AG09309 (cell line): Measurements from ENCODE around the gene ZNF416.

Experiments
- DNase-seq: peaks from one replicate; pipeline ENCODE4 v3.0.0-alpha.2; 2010; ENCODE audit warnings: low read depth
- H3K4me3 ChIP-seq: 2 replicates; pipeline ENCODE4 v1.5.1; 2011; ENCODE audit warnings: mild to moderate bottlenecking, low read depth, low read length, moderate library complexity; ENCODE audit not compliant: control insufficient read depth
- TF ChIP-seq, protein P1 (sequence below): IDR thresholded peaks from 2 replicates; pipeline ENCODE4 v1.5.1; 2011; ENCODE audit warnings: mild to moderate bottlenecking, low read depth, low read length, inconsistent platforms; ENCODE audit not compliant: insufficient read depth, control insufficient read depth; ENCODE audit errors: missing control alignments

Gene ZNF416

DNA sequence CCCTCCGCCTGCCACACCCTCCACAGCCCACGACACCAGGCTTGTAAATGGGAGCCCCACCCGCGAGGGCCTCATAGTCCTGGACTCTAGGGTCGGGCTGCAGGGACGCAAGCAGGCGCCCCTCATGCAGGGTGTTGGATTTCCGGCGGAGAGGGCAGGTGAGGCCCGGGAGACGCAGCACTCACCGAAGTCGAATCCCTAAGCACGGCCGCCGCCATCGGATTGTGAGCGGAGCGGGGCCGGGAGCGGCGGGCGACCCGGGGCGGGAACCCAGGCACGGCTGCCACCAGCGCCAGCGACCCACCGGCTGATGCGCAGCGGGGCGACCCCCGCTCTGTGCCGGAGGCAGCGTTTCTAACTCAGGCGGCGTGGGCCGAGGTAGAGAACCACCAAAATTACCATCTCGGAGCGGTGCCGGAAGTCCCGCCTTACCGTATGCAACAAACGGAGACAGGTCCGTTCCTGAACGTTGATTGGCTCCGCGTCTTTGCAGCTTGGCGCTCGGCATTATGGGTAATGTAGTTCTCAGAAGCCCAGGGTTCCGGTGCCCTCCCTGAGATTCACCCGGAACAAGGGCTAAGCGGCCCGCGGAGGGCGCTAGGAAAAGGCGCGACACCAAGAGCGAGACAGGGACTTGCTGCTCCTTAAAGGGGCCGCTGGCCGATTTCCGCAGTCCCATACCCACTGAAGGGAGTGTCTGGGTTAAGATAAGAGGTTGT is at the start of gene ZNF416:
Gene ZNF416, minus strand, starts transcription at position 425 of the 719 bp plus-strand sequence. Its CDS starts 207 bp downstream, at position 218.
- TF ChIP-seq, protein P1, sequence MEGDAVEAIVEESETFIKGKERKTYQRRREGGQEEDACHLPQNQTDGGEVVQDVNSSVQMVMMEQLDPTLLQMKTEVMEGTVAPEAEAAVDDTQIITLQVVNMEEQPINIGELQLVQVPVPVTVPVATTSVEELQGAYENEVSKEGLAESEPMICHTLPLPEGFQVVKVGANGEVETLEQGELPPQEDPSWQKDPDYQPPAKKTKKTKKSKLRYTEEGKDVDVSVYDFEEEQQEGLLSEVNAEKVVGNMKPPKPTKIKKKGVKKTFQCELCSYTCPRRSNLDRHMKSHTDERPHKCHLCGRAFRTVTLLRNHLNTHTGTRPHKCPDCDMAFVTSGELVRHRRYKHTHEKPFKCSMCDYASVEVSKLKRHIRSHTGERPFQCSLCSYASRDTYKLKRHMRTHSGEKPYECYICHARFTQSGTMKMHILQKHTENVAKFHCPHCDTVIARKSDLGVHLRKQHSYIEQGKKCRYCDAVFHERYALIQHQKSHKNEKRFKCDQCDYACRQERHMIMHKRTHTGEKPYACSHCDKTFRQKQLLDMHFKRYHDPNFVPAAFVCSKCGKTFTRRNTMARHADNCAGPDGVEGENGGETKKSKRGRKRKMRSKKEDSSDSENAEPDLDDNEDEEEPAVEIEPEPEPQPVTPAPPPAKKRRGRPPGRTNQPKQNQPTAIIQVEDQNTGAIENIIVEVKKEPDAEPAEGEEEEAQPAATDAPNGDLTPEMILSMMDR = peak; percentile 22
- peak; percentile 96 for DNase-seq
- peak within 1 kb of the TSS; percentile 91 for H3K4me3 ChIP-seq

DNA sequence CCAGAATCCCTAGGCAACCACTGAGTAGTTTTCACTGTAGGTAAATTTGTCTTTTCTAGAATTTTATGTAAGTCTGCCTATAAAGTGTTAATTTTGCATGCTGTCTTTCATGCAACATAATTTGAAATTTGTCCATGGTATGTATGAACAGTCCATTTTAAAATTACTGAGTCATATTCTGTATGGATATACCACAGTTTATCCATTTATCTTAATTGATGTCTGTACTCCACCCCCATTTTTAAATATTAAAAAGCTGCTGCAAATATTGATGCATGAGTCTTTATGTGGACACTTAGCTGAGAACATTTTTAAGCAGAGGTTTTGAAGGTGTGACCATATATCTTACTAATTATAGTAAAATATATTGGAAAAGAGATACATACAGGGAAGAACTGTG is 44.4 kb upstream of the ZNF416 start:
- DNase-seq = no peak
- no peak overlapping the region for H3K4me3 ChIP-seq
- TF ChIP-seq, protein P1 = no peak

DNA sequence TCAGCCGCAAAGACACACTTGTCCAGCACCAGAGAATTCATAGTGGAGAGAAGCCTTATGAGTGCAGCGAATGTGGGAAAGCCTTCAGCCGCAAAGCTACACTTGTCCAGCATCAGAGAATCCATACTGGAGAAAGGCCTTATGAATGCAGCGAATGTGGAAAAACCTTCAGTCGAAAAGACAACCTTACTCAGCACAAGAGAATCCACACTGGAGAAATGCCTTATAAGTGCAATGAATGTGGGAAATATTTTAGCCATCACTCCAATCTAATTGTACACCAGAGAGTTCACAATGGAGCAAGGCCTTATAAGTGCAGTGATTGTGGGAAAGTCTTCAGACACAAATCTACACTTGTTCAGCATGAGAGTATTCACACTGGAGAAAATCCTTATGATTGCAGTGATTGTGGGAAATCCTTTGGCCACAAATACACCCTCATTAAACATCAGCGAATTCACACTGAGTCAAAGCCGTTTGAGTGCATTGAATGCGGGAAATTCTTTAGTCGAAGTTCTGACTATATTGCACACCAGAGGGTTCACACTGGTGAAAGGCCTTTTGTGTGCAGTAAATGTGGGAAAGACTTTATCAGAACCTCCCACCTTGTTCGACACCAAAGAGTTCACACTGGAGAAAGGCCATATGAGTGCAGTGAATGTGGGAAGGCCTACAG is 42.1 kb upstream of the ZNF416 start:
- no peak for DNase-seq
- TF ChIP-seq, protein P1 = no peak
- H3K4me3 ChIP-seq = no peak overlapping the region

DNA sequence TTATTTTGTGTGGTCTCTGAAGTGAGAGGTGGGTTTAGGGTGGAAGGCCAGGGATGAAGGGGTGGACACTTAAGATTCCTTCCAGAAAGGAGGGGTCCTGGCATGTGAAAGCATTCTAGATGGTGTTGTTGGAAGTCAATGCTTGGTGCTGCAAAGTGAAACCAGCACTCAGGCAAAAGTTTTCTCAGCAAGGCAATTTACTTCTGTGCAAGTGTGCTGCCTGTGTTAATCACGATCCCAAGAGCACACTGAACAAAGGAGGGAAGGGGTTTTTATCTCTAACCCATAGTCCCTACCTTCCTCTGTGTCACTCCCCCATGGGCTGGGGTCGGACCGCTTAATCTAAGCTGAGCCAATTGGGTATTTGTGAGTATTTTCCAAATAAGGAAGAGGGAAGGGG is 36.6 kb upstream of the ZNF416 start:
- DNase-seq = no peak
- TF ChIP-seq, protein P1 = no peak
- H3K4me3 ChIP-seq = peak overlapping the region; percentile 96

DNA sequence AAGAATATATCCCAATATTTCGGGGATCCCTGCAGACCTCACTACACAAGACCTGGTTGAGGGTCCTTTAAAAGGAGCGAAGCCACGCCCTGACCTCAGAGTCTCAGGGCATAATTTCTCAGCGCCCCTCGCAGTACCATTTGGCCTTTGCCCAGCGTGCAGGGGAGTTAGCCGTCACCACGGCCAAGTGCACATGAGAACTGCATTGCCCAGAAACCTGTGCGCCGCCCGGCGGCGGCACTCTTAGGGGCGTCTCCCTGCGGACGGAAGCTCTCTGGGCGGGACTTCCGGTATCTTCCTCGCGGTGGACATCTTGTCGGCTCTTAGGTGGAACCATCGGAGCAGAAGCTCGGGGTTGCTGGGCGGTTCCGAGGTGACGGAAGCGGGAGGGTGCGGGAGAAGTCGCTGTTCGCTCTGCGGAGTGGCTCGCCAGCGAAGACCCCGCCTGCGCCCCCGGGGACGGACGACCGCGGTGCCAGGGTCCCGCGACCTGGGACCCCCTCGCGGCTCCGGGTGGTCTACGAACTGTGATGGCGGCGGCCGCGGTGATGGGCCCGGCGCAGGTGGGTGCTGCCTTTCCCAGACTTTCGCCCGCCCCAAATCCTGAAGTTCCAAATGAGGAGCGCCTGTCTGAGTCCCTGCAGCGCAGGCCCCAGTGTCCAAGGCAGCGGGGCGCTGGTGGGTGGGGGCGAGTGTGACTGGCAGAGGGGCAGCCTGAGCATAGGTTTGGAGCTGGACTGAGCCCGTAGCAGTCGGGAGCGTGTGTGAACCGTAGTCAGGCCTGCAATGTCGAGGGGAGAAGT is 35.4 kb upstream of the ZNF416 start, which contains the start of gene ZNF134:
Gene ZNF134, plus strand, starts transcription at position 302 of the 803 bp plus-strand sequence. CDS start 5,227 bp downstream, outside the sequence.
- peak within 1 kb of the TSS; percentile 96 for H3K4me3 ChIP-seq
- TF ChIP-seq, protein P1 = peak; percentile 35
- peak; percentile 44 for DNase-seq

DNA sequence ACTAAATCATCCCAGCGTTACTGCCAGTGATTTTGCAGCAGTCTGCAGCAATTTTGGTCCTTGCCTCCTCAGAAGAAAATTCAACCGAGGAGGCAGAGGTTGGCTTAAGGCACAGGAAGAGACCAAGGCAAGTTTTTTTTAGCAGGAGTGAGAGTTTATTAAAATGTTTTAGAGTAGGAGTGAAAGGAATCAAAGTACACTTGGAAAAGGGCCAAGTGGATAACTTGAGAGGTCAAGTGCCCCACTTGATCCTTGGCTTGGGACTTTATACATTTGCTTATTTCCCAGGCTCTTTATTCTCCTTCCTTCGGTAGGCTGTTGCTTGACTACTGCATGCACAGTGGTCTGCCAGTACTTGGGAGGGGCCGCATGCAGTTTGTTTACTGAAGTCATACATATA is 32.4 kb upstream of the ZNF416 start:
- no peak overlapping the region for H3K4me3 ChIP-seq
- TF ChIP-seq, protein P1 = no peak
- DNase-seq = no peak
